ENCODE results near the gene ANKRD52. TPM values are rescaled to one million over a fixed set of nuclear protein-coding genes. Genes with fewer than 3 reads are reported as not detected.
A peak's percentile ranks its signal among the peaks of the same experiment; 100 is the strongest.

Gene ANKRD52
- total RNA-seq, 1 donor = 18.8 TPM

- H3K79me2 ChIP-seq (ENCODE audit: insufficient read depth, low read length) = peaks cover 70% of the 10 kb centered on the region
- H3K4me3 ChIP-seq (ENCODE audit: insufficient read depth, low read length) = no peak overlapping the region
- H4K20me1 ChIP-seq (ENCODE audit: insufficient read depth, low read length) = peaks cover 65% of the 10 kb centered on the region
- H3K27me3 ChIP-seq (ENCODE audit: insufficient read depth, low read length) = no peaks in the 10 kb centered on the region
- H3K9me3 ChIP-seq (ENCODE audit: low read depth, low read length) = no peaks in the 10 kb centered on the region
- DNase-seq (ENCODE audit: insufficient read length, low spot score, missing footprints) = peak; percentile 50
- H3K4me1 ChIP-seq (ENCODE audit: insufficient read depth, low read length) = peaks cover 18% of the 10 kb centered on the region
- H3K36me3 ChIP-seq (ENCODE audit: insufficient read depth, low read length) = peaks cover 85% of the 10 kb centered on the region
- H2AFZ ChIP-seq (ENCODE audit: low read length) = no peak overlapping the region
- H3K27ac ChIP-seq (ENCODE audit: low read depth, low read length) = no peak overlapping the region
- TF ChIP-seq CTCF (IDR thresholded peaks at IDR 0.05; ENCODE audit: extremely low read depth, low read depth, low read length) = no peak
- H3K4me2 ChIP-seq (ENCODE audit: insufficient read depth, low read length) = no peak overlapping the region
Measured at GRCh38 chr12:56252649-56253048, 5.5 kb downstream of the ANKRD52 start.

GRCh38 chr12:56248711-56249110 is 9.5 kb downstream of the ANKRD52 start:
- no peak overlapping the region for H3K27ac ChIP-seq (ENCODE audit: low read depth, low read length)
- no peak overlapping the region for H3K4me2 ChIP-seq (ENCODE audit: insufficient read depth, low read length)
- TF ChIP-seq CTCF (IDR thresholded peaks at IDR 0.05; ENCODE audit: extremely low read depth, low read depth, low read length) = no peak
- peak; percentile 41 for DNase-seq (ENCODE audit: insufficient read length, low spot score, missing footprints)
- peaks cover 90% of the 10 kb centered on the region for H3K36me3 ChIP-seq (ENCODE audit: insufficient read depth, low read length)
- H4K20me1 ChIP-seq (ENCODE audit: insufficient read depth, low read length) = peaks cover 47% of the 10 kb centered on the region
- no peaks in the 10 kb centered on the region for H3K27me3 ChIP-seq (ENCODE audit: insufficient read depth, low read length)
- no peak overlapping the region for H3K4me3 ChIP-seq (ENCODE audit: insufficient read depth, low read length)
- peaks cover 6% of the 10 kb centered on the region for H3K4me1 ChIP-seq (ENCODE audit: insufficient read depth, low read length)
- H3K79me2 ChIP-seq (ENCODE audit: insufficient read depth, low read length) = peaks cover 34% of the 10 kb centered on the region
- no peak overlapping the region for H2AFZ ChIP-seq (ENCODE audit: low read length)
- H3K9me3 ChIP-seq (ENCODE audit: low read depth, low read length) = no peaks in the 10 kb centered on the region

GRCh38 chr12:56247923-56248322 is 10.3 kb downstream of the ANKRD52 start:
- Histone ChIP-seq H3K27ac (ENCODE audit: low read depth, low read length) (no peak overlapping the region), H2AFZ (ENCODE audit: low read length) (no peak overlapping the region), H3K9me3 (ENCODE audit: low read depth, low read length) (no peaks in the 10 kb centered on the region), H3K79me2 (ENCODE audit: insufficient read depth, low read length) (peaks cover 26% of the 10 kb centered on the region), H3K4me2 (ENCODE audit: insufficient read depth, low read length) (no peak overlapping the region), H3K27me3 (ENCODE audit: insufficient read depth, low read length) (no peaks in the 10 kb centered on the region), H3K4me1 (ENCODE audit: insufficient read depth, low read length) (peaks cover 7% of the 10 kb centered on the region), H3K36me3 (ENCODE audit: insufficient read depth, low read length) (peaks cover 90% of the 10 kb centered on the region), H3K4me3 (ENCODE audit: insufficient read depth, low read length) (no peak overlapping the region), H4K20me1 (ENCODE audit: insufficient read depth, low read length) (peaks cover 46% of the 10 kb centered on the region)
- no peak for TF ChIP-seq CTCF (IDR thresholded peaks at IDR 0.05; ENCODE audit: extremely low read depth, low read depth, low read length)
- DNase-seq (ENCODE audit: insufficient read length, low spot score, missing footprints) = no peak

- no peaks in the 10 kb centered on the region for H3K9me3 ChIP-seq (ENCODE audit: low read depth, low read length)
- peaks cover 7% of the 10 kb centered on the region for H3K4me1 ChIP-seq (ENCODE audit: insufficient read depth, low read length)
- no peak overlapping the region for H2AFZ ChIP-seq (ENCODE audit: low read length)
- peaks cover 55% of the 10 kb centered on the region for H4K20me1 ChIP-seq (ENCODE audit: insufficient read depth, low read length)
- TF ChIP-seq CTCF (IDR thresholded peaks at IDR 0.05; ENCODE audit: extremely low read depth, low read depth, low read length) = no peak
- peaks cover 91% of the 10 kb centered on the region for H3K36me3 ChIP-seq (ENCODE audit: insufficient read depth, low read length)
- H3K27ac ChIP-seq (ENCODE audit: low read depth, low read length) = no peak overlapping the region
- H3K4me3 ChIP-seq (ENCODE audit: insufficient read depth, low read length) = no peak overlapping the region
- peak; percentile 52 for DNase-seq (ENCODE audit: insufficient read length, low spot score, missing footprints)
- no peaks in the 10 kb centered on the region for H3K27me3 ChIP-seq (ENCODE audit: insufficient read depth, low read length)
- peaks cover 13% of the 10 kb centered on the region for H3K79me2 ChIP-seq (ENCODE audit: insufficient read depth, low read length)
- H3K4me2 ChIP-seq (ENCODE audit: insufficient read depth, low read length) = no peak overlapping the region
Measured at GRCh38 chr12:56244494-56244893, 13.7 kb downstream of the ANKRD52 start.

Data from osteoblast (primary cell).